ENCODE measurements around the gene EMILIN3.

EMILIN3 gene

DNA sequence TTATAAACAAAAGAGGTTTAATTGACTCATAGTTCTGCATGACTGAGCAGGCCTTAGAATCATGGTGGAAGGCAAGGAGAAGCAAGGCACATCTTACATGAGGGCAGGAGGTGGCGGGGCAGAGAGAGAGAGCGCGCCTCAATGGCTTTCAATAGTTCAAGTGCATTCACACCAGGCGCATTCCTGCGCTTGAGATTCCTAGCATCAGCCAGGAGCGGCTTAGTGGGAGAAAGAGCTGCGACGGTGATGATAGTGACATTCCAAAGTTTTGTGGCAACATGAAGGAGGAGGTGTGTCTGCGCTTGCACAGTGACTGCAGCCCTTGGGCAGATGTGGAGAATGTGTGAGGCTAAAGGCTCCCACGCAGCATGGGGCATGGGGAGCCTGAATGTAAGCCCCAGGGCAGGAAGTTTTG is 25.0 kb upstream of the EMILIN3 start:
- DNase-seq: no peak

DNA sequence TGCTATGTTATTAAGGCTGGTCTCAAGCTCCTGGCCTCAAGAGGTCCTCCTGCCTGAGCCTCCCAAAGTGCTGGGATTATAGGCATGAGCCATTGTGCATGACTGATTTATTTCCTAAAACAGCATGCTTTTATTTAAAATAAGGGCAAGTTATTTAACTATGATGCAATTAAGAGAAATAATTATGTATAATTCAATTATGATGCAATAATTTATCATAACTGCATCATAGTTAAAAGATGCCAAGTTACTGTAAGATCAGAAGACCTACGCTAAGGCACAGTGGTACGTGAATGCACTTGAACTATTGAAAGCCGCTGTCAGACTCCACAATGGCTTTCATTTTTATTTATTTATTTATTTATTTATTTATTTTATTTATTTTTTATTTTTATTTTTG is 24.3 kb upstream of the EMILIN3 start:
- DNase-seq: no peak

DNA sequence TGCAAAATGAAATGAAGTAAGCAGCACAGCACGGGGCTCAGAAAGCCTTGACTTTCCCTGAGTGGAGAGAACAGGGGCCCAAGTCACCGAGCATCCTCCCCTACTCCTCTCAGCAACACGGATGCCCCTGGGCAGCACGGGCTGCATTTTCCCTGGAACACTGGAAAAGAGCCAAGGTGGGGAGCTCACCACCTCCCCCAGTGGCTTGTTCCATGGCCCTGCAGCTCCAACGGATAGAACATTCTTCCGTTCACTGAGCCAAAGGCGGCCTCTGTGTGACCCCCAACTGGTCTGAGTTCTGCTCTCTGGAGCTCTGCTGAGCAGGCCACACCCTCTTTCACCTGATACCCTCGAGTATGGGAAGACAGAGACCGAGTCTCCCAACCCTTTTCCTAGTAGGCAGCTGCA is 20.8 kb upstream of the EMILIN3 start:
- no peak for DNase-seq

DNA sequence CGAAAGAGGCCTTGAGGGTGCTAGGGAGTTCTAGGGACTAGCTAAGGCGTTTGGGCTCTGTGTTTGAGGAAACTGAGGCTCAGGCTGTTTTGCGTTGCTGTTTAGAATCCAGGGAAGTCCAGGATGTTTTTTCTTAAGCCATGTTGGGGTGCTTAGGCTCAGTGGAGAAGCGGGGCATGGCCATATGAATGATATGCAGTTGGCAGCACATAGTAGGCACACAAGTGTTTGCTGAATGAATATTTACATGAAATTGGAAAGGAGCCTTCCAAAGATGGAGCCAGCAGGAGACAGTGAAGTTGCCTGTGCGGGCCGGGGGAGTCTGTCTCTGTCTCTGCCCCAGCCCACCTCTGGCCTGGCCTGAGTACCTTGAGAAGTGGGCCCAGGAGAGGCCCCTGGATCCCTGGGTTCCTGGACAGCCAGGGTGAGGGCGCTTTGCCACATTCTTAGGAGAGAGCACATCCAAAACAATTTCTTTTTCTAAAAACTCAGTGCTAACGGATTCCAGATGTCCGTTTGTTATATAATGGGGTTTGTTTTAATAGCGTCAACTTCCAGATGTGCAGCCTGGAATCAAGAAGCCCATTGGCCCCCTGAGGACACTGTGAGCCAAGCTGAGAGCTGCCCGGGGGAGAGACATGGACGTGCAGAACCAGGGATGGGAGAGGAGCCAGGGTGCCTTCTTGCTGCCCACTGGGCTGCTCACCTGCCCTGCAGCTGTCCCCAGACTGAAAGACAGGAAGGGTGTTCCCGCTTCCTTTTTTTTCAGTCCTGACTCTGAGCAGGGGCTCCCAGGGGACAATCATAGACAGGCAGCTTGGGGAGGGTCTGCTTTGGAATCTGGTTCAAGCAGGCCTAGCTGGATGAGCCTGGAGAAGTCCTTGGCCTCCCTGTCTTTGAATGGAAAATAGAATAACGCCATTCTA is 20.1 kb upstream of the EMILIN3 start:
- no peak for DNase-seq

DNA sequence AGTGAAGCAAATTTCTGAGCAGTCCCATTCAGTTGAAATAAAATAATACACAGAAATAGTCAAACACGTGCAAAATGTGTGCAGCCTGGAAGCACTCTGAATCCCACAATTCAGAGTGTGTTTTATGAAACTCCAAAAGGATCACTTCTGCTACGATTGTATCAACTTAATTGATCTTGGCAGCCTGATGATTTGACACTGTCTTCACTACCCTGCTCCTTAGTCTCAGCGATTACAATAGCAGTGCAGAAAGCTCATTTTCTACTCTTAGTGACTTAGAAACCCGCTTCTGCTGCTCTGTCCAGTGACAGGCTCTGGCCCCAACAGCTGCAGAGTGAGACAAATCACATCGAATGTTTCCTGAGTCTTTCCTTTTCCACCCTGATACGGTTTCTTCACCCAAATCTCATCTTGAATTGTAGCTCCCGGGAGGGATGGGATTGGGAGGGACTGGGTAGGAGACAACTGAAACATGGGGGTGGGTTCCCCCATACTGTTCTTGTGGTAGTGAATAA is 16.2 kb upstream of the EMILIN3 start:
- no peak for DNase-seq

DNA sequence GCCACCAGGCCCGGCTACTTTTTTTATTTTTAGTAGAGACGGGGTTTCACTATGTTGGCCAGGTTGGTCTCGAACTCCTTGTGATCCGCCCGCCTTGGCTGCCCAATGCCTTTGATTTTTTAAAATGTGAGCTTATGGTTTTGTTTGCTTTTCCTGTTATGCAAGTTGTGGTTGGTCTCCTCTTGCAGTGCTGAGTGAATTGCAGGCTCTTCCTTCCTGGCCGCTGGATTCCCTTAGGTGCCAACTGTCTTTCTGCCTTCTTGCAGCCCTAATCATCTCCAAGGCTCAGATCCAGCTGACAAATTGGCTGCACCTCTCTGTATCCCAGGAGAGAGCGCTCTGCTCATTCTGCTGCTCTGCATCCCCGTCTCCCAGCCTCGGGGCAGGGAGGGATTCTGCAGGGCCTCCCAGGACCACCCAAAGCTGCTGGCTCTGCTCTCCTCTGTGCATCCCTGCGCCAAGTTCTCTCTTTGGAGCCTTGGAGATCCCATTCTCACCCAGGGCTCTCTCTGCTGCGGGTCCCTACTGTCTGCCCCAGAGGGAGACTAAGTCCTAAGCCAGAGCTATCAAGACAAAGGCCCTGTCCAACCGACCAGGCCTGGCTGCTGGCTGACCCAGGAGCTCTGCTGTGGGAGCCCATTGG is 14.1 kb upstream of the EMILIN3 start:
- no peak for DNase-seq

DNA sequence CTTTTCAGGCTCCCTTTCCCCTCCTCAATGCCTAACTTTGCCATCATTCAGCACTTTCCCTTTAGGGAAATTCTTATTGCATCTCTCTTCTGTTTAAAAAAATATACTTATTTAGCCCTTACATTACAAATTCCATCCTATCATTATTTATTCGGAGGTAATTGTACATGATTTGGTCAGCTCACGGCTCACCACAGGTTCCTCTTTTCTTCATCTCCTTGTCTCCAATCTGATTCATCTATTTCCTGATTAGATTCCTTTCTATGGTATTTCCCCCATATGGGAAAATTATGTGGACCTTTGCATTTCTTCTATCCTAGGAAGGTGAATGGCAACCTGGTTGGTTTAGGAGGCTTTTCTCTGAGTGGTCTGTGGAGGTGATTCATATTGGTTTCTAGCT is 12.9 kb upstream of the EMILIN3 start:
- no peak for DNase-seq

DNA sequence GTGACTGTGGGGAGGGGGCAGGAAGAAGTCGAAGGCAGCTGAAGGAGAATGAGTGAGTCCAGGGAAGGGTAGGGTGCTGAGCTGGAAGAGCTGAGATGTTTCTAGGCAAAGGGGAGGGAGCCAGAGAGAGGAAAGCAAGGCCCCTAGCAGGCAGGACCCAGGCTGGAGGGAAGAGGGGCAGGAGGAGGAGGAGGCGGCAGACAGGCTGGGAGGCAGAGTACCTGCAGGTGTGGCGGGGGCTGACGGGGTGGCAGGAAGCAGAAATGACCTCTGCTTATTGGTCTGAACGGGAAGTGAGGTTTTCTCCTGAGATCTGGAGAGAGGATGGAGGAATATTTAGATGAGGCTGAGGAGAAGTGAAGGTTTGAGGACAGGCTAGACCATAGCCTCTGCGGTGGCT is 10.7 kb upstream of the EMILIN3 start:
- DNase-seq: no peak

DNA sequence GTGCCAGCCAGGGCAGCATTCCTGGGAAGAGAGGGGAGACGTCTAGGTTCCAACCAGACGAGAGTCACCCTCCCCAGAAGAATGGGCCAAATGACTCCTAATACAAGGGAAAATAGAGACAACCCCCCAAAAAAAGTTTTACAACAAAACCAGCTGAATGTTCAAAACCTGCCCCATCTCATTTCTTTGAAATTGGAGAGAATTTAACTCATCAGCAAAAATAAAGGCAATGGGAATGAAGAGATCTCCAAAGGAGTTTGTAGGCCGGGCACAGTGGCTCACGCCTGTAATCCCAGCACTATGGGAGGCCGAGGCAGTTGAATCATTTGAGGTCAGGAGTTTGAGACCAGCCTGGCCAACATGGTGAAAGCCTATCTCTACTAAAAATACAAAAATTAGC is 9.7 kb upstream of the EMILIN3 start:
- no peak for DNase-seq

DNA sequence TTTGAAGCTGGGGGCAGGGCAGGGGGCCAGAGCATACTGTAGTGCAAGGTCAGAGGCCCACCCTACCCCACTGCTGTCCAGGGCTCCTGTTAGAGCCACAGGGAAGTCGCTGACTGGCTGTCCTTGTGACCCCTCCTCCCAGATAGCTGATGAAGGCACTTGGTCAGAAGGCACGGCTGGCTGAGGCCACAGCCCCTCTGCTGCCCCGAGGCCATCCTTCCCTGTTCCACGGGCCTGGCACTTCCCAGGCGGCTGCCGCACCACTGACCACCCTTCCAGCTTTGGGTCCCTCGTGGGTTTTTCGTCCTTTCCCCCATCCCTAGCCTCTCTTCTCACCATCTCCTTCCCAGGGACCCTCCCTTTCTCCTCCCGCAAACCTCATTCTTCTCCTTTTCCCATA is 9.2 kb upstream of the EMILIN3 start:
- no peak for DNase-seq

DNA sequence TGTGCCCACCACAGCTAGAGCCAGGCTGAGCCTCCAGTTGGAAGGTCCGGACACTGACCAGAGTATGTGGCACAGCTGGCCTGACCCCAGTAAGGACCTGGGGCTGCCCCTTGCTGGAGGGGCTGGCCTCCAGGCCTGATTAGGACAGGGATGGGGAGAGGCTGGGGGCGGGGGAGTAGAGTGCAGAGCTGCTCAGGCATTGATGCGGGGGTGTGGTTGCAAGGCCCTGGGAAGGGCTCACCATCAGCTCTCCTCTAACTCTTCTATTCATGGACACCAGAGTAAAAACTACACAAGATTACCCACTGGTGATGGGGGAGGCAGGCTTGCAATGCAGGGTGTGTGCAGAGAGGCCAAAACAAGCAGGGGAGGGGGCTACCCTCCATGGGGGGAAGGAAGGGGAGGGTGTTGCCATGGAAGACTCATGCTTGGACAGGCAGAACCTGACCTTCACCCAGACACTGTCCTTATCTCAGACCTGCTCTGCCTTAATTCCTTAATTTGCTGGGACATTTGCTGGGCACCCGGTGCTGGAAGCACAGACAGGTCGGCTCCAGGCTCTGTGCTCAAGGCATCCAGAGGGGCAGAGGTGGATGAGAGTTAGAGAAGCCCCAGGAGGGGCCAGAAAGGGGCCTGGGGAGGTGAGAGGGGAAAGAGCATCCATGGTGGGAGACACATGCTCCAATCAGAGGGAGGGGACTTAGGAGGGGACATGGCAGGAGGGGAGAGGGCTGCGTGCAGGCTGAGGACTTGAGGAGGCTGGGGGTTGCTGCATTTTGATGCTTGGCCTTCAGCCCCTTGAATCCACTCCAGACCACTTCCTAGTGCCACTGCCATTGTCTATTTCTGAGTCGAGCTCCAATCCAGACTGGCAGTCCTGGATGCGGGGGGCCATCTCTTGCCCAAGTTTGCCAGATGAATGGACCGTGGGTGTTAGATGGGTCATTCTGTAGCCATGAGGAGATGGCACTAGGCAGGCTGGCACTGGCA is 7.6 kb upstream of the EMILIN3 start:
- DNase-seq: no peak

DNA sequence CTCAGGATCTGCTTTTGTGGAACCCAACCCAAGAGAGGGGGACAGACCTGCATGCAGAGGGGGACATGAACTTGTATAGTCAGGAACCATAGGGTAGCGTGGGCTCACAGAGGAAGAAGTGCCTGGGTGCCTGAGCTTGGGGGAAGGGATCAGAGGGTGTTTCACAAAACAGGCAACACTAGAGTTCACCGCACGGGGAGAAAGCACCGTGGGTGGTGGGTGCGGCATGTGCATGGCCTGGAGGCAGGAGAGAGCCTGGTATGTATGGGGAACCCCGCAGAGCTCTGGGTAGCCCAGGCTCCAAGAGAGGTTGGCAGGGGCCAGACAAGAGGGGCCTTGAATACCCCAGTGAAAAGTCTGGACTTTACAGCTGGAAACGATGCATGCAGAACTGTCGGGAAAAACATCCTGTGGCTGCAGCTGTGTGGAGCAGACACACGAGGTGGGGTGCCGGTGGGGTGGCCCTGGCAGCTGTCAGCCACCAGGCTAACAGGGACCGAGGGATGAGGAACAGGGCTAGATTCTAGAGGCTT is 6.7 kb upstream of the EMILIN3 start:
- DNase-seq: no peak

DNA sequence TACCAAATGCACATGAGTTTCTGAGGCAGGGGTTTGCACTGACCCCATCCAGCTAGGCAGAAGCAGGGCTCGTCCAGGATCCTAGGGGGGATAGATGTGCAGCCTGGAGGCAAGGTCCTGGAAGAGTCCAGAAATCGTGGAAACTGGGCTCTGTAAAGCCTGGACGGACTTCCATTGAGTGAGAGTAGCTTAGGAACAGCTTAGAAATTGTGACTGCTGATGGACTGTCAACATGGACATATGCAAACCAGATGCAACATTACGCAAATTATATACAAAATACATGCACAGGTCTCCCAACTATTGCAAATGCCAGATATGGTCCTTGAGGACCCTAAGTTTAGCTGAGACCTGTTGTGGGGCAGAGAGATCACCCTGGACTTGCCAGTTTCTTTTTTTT is 4.8 kb upstream of the EMILIN3 start:
- DNase-seq: no peak

DNA sequence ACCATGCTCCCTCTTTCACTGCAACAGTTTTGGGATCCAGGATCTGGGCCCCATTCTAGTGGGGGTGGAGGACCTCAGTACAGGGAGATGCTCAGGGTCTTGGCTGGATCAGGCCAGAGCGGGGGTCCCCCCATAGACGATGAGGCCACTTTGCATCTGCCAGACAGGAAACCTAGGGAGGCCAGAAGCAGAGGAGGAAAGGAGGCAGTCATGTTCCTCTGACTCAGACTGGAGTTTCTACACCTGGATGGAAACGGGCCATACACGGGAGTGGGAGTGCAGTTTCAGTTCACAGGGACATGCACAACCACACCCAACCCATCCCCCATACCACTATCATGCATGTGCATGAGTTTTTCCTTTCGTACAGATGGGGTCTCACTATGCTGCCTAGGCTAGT is 3.6 kb upstream of the EMILIN3 start:
- DNase-seq: no peak

DNA sequence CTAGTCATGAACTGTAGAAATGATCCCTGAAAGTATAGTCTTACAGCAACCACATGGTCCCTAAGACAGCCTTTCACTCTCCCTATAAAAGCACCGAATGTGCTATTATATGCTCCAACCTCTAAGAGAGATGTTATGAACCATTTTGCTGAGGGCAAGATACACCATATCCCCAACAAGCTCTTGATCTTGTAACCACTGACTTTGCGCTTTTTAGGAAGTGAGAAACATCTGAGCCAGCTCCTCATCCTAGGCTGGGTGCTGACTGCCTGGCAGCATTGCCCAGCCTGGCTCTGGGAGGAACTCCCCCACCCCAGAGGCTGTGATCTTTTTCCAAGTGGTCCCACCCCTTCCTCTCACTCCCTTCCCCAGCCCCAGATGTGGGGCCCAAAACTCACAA is 3.1 kb upstream of the EMILIN3 start:
- no peak for DNase-seq

DNA sequence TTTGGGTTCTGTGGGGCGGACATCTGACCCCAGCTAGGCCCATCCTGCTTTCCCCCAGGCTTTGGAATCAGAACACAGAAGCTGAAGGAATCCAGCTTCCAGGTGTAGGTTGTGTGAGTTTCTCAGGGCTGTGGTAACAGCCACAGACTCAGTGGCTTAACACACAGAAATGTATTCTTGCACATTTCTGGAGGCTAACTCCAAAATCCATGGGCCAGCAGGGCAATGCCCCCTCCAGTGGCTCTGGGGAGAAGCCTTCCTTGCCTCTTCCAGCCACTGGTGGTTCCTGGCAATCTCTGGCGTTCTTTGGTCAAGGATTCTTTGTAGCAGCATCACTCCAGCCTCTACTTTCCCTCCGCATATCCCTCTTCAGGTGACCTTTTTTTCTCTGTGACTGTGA is 1.3 kb upstream of the EMILIN3 start:
- DNase-seq: no peak

DNA sequence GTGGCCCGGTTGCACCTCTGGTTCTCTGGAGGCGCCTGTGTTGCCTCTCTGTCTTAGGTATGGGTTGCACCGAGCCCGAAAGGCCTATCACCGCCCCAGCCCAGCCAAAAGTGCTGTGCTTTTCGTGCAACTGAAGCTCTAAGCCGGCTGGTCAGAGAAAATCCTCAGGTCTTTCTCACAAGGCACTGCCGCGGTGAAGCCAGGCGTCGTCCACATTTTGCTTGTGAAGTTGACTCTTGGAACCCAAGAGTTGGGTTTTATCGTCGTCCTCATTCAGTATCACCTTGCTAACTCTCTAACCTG is 726 bp upstream of the EMILIN3 start:
- no peak for DNase-seq

DNA sequence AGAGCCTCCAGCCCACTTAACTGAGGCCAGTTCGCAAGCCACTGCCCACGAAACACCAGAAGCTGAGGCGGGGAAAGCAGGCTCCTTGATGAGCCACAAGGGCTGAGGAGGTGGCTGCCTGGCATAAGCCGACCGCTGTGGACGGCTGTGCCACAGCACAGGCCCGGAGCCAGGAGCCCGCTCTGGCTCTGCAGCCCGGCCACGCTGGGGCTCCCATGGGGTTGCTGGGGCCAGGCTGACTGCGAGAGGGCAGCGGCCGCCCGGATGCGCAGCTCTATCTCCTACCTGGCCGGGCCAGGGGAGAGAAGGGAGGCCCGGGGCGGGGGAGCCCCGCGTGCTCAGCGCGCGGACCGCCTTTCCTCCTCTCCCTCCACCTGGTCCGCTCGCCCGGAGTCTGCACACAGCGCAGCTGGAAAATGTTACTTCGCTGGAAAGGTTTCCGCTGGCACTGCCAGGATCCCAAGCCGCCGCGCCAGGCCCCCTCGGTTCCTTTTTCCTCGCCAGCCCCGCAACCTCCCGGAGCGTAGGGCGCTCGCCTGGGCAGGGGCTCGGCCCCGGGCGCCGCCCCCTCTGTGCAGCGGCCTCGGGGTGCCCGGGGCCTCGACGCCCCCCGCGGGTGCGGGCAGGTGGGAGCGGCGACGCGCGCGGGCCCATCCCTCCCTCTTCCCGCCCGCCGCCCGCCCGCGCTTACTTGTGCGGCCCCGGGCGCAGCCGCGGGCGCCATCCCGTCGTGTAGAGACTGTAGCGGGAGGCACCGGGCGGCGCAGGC is 657 bp downstream of the EMILIN3 start:
- no peak for DNase-seq

DNA sequence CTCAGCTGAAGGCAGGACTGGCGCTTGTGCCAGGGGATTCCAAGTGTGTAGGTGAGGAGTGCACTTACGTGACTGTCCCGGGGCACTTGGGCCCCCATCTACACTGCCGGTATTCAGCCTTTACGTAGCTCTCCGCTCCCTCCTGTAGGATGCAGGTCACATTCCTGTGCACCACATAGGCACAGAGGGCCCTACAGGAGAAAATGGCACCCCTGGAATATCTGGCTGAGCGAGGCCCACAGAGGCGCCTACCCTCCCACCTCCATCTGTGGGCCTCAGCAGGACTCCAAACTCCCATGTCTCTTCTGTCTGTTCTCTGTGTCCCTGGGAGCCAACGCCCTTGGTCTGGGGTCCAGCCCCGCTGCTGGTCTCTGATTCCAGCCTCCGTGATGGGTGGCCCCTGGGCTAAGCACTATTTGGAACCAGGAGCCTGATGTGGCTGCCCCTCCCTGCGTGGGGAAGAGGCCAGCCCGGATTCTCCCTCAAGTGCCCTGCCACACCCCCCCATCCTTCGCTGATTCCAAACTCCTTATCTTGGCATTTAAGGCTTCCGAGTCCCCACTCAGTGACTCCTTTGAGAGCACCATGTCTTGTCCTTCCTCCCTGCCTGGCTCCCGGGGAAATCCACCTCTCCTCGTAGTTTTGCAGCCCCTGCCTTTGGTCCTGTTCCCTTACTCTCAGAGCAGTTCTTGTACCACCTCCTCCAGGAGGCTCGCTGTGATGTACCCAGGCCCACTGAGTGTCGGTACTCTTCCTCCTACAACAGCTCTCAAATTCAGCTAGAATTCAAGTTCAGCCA is 1.5 kb downstream of the EMILIN3 start:
- DNase-seq: no peak

DNA sequence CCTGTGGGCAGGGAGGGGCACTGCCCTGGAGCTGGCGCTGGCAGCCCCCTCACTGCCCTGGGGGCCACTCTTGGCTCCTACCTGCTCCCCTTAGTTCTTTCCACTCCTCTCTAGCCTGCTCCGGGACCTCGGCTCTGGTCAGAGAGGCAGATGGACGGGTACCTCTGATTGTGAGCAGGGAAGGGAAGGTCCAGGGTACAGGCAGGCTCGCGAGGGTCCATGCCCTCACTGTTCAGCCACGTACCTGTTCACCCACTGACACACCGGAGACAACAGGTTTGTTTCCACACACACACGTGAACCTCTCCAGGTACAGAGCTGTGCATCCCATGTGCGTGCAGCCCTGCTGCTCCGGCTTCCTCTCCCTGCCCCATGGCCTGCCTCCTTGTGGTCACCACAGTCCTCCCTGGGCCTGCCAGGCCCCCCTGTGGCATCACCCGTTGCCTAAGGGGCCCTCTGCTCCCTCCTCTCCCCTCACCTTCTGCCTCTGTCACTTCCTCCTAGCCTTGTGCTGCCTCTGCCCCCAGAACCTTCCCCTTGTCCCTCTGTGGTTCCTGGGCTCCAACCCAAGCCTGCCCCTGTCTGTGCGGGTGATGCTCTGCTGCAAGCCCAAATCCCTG is 2.3 kb downstream of the EMILIN3 start:
- no peak for DNase-seq

DNA sequence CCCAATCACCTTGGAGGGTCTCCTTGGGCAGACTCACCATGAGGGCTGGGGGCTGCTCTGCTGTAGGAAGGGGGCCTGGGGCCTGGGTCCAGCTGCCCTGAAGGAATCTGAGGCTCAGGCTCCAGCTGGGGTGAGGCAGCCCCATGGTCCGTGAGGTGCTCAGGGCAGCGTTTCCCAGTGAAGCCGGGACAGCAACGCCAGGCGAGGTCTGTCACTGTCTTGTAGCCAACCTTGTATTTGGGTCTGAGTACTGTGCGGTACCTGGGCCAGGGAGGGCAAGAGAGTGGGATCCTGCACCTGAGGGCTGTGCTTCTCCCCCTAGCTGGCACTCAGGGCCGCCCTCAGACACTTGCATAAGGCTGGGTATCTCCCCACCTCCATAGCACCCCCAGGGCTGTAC is 3.0 kb downstream of the EMILIN3 start:
- no peak for DNase-seq

Data from CD4-positive, alpha-beta T cell treated with Interleukin-4 for 1 hour (primary cell).